NCI-H2171 treated with DMSO at 0.1 percent for 48 hours (cell line): ENCODE measurements around the gene DHRS9.
"Not testable (repeated sequence)": the region's sequence is repeated elsewhere in the genome, so short reads cannot be mapped to it uniquely, and the experiment has no call there.

ENCODE experiments used
- DNase-seq: peaks from one replicate; lab custom pipeline; 2025; lab: John Stamatoyannopoulos, UW

Gene DHRS9

GRCh38 chr2:169095621-169096105 is 26.3 kb downstream of the DHRS9 start:
- DNase-seq = no peak

GRCh38 chr2:169104848-169105247 is 35.5 kb downstream of the DHRS9 start:
- DNase-seq = no peak

- no peak for DNase-seq
These were observed 36.1 kb downstream of the DHRS9 start for GRCh38 chr2:169105476-169105875.

GRCh38 chr2:169106134-169106533 is 36.8 kb downstream of the DHRS9 start:
- no peak for DNase-seq

GRCh38 chr2:169106563-169107545 is 37.5 kb downstream of the DHRS9 start:
- no peak for DNase-seq

GRCh38 chr2:169107645-169108044 is 38.3 kb downstream of the DHRS9 start:
- no peak for DNase-seq

GRCh38 chr2:169108099-169108884 is 38.9 kb downstream of the DHRS9 start:
- no peak for DNase-seq

GRCh38 chr2:169109502-169110409 is 40.4 kb downstream of the DHRS9 start:
- peak; percentile 57 for DNase-seq

- DNase-seq = no peak
These were observed 41.1 kb downstream of the DHRS9 start for GRCh38 chr2:169110419-169110818.

GRCh38 chr2:169110916-169111315 is 41.6 kb downstream of the DHRS9 start:
- no peak for DNase-seq

- no peak for DNase-seq
These were observed 43.5 kb downstream of the DHRS9 start for GRCh38 chr2:169112841-169113240.

- DNase-seq = no peak
These were observed 44.7 kb downstream of the DHRS9 start for GRCh38 chr2:169114056-169114455.

- DNase-seq = no peak
These were observed 47.0 kb downstream of the DHRS9 start for GRCh38 chr2:169116327-169116726.

- DNase-seq = no peak
These were observed 47.6 kb downstream of the DHRS9 start for GRCh38 chr2:169116993-169117392.

- no peak for DNase-seq
These were observed 48.7 kb downstream of the DHRS9 start for GRCh38 chr2:169118060-169118459.

GRCh38 chr2:169119123-169119760 is 49.9 kb downstream of the DHRS9 start:
- no peak for DNase-seq

- DNase-seq = no peak
These were observed 50.5 kb downstream of the DHRS9 start for GRCh38 chr2:169119851-169120250.

GRCh38 chr2:169129703-169130243 is 60.4 kb downstream of the DHRS9 start:
- DNase-seq = no peak

- DNase-seq = peak; percentile 60
These were observed 62.5 kb downstream of the DHRS9 start for GRCh38 chr2:169131587-169132512.

- not testable (repeated sequence) for DNase-seq
These were observed 64.9 kb downstream of the DHRS9 start for GRCh38 chr2:169134272-169134671.
